GM13976 (cell line): Measurements from ENCODE around the gene SMURF1.
"Not testable (repeated sequence)": the region's sequence is repeated elsewhere in the genome, so short reads cannot be mapped to it uniquely, and the experiment has no call there.

Experiments used
- DNase-seq: peaks from one replicate; pipeline ENCODE4 v3.0.0; 2012; ENCODE audit warnings: low spot score
- CTCF ChIP-seq: IDR thresholded peaks from 2 replicates; pipeline ENCODE4 v1.5.1; 2012; ENCODE audit warnings: borderline replicate concordance, mild to moderate bottlenecking; ENCODE audit not compliant: insufficient read depth; ENCODE audit errors: extremely low read depth, missing control alignments, control extremely low read depth
- in situ Hi-C: fragments of 300-500 bp; cut with MboI; formaldehyde crosslinking; loops from one replicate; pipeline ENCODE4 v1.12.0; 2022; ENCODE audit warnings: low sequenced_read_pairs, mixed read lengths, inconsistent platforms; ENCODE audit not compliant: unreplicated experiment

The SMURF1 gene

GRCh38 chr7:99167072-99167471, 23.2 kb upstream of the SMURF1 start:
- no peak for DNase-seq
- no peak for TF ChIP-seq CTCF
- in situ Hi-C loops, result no loop called here

- DNase-seq, result no peak
- no peak for TF ChIP-seq CTCF
- in situ Hi-C loops, result no loop called here
Measured at GRCh38 chr7:99165816-99166215, 21.9 kb upstream of the SMURF1 start.

- in situ Hi-C loops, DNase-seq: not testable (repeated sequence)
Measured at GRCh38 chr7:99163669-99164068, 19.8 kb upstream of the SMURF1 start.

GRCh38 chr7:99156649-99157048, 12.7 kb upstream of the SMURF1 start:
- no peak for TF ChIP-seq CTCF
- DNase-seq, result no peak
- in situ Hi-C loops, result no loop called here

- in situ Hi-C loops, result no loop called here
- TF ChIP-seq CTCF, result no peak
- no peak for DNase-seq
Measured at GRCh38 chr7:99155211-99155610, 11.3 kb upstream of the SMURF1 start.

GRCh38 chr7:99146979-99147378, 3.1 kb upstream of the SMURF1 start:
- TF ChIP-seq CTCF, result no peak
- in situ Hi-C loops, result no loop called here
- no peak for DNase-seq

GRCh38 chr7:99143521-99143852, 421 bp downstream of the SMURF1 start:
- in situ Hi-C loops, result no loop called here
- TF ChIP-seq CTCF, result no peak
- no peak for DNase-seq
